SK-N-SH (cell line): ENCODE results near the gene STIM2. TPM values are rescaled to one million over a fixed set of nuclear protein-coding genes. Genes with fewer than 3 reads are reported as not detected.

Experiments used
- CTCF ChIA-PET: fragments of 300-600, 350-600 bp; formaldehyde crosslinking; extraction: SDS; loops from one replicate; lab custom pipeline; 2021; lab: Yijun Ruan, JAX
- POLR2A ChIA-PET: fragments of 350-600 bp; sonication (Branson Sonifier 250); formaldehyde crosslinking; extraction: SDS; loops from one replicate; lab custom pipeline; 2020; ENCODE audit warnings: antibody characterized with exemption, inconsistent platforms; lab: Yijun Ruan, JAX
- DNase-seq: peaks from one replicate; pipeline ENCODE4 v3.0.0; 2012
- H2AFZ ChIP-seq: fragments of 200-600 bp; sonication (generic); 2 replicates; pipeline ENCODE4 v1.8.1; 2016; ENCODE audit warnings: antibody characterized with exemption, mild to moderate bottlenecking, low read depth
- H3F3A ChIP-seq: fragments of 200-600 bp; sonication (generic); replicated peaks from 2 replicates; pipeline ENCODE3; 2016; ENCODE audit warnings: antibody characterized with exemption, mild to moderate bottlenecking; ENCODE audit not compliant: insufficient read depth
- H3K27ac ChIP-seq, 2 experiments: fragments of 200-500 bp in 1 of 2; fragments of 200-600 bp in 1 of 2; sonication (Bioruptor generic) in 1 of 2; sonication (generic), shearing (Covaris generic) in 1 of 2; 2 replicates each; pipeline versions ENCODE4 v1.5.1 to v1.6.1; 2014 to 2016; ENCODE audit warnings: low read depth in 2 of 2, inconsistent platforms in 1 of 2, low read length in 1 of 2, mild to moderate bottlenecking in 1 of 2, mixed read lengths in 1 of 2
- H3K27me3 ChIP-seq: fragments of 200-600 bp; sonication (generic), shearing (Covaris generic); 2 replicates; pipeline ENCODE4 v1.6.1; 2016; ENCODE audit warnings: mixed run types; ENCODE audit not compliant: insufficient read depth
- H3K36me3 ChIP-seq, 2 experiments: fragments of 200-500 bp in 1 of 2; fragments of 200-600 bp in 1 of 2; sonication (Bioruptor generic) in 1 of 2; sonication (generic) in 1 of 2; replicated peaks in 1 of 2; 2 replicates each; pipeline versions ENCODE3 to v1.5.1; 2014 to 2016; ENCODE audit warnings: low read length in 1 of 2, mild to moderate bottlenecking in 1 of 2; ENCODE audit not compliant: insufficient read depth in 2 of 2, control insufficient read depth in 1 of 2
- H3K4me1 ChIP-seq, 2 experiments: fragments of 200-500 bp in 1 of 2; fragments of 200-600 bp in 1 of 2; sonication (Bioruptor generic) in 1 of 2; sonication (generic), shearing (Covaris generic) in 1 of 2; 2 replicates each; pipeline versions ENCODE4 v1.5.1 to v1.6.1; 2014 to 2016; ENCODE audit warnings: low read depth in 1 of 2, low read length in 1 of 2, mixed run types in 1 of 2; ENCODE audit not compliant: insufficient read depth in 2 of 2, control insufficient read depth in 1 of 2
- H3K4me2 ChIP-seq: fragments of 200-600 bp; sonication (generic), shearing (Covaris generic); 2 replicates; pipeline ENCODE4 v1.6.1; 2017; ENCODE audit warnings: mixed run types
- H3K4me3 ChIP-seq, 2 experiments: fragments of 200-500 bp in 1 of 2; fragments of 200-600 bp in 1 of 2; sonication (Bioruptor generic) in 1 of 2; sonication (generic), shearing (Covaris generic) in 1 of 2; 2 replicates each; pipeline versions ENCODE4 v1.5.1 to v1.8.1; 2014 to 2016; ENCODE audit warnings: low read depth in 2 of 2, inconsistent platforms in 1 of 2, low read length in 1 of 2, mild to moderate bottlenecking in 1 of 2, mixed read lengths in 1 of 2, moderate library complexity in 1 of 2
- H3K79me2 ChIP-seq: fragments of 200-600 bp; sonication (generic); 2 replicates; pipeline ENCODE4 v1.8.1; 2017; ENCODE audit warnings: mild to moderate bottlenecking; ENCODE audit not compliant: insufficient read depth
- H3K9ac ChIP-seq: fragments of 200-600 bp; sonication (generic); 2 replicates; pipeline ENCODE4 v1.6.1; 2017; ENCODE audit warnings: mixed run types
- H3K9me2 ChIP-seq: fragments of 200-600 bp; sonication (generic); 2 replicates; pipeline ENCODE4 v1.6.1; 2017; ENCODE audit warnings: mixed run types
- H3K9me3 ChIP-seq: fragments of 200-600 bp; sonication (generic); 2 replicates; pipeline ENCODE4 v1.6.1; 2017; ENCODE audit warnings: mixed run types, mild to moderate bottlenecking, moderate library complexity
- H4K20me1 ChIP-seq: fragments of 200-600 bp; sonication (generic); 2 replicates; pipeline ENCODE4 v1.6.1; 2017; ENCODE audit warnings: mild to moderate bottlenecking, mixed run types; ENCODE audit not compliant: insufficient read depth
- CHD2 ChIP-seq: fragments of 150-350 bp; IDR thresholded peaks from 2 replicates; pipeline ENCODE4 v1.6.1; 2018; ENCODE audit warnings: low read length; ENCODE audit not compliant: partially characterized antibody
- CTCF ChIP-seq: fragments of 200-600 bp; sonication (generic); IDR thresholded peaks from 2 replicates; pipeline ENCODE4 v1.6.1; 2017; ENCODE audit warnings: antibody characterized with exemption, mild to moderate bottlenecking, moderate library complexity
- EP300 ChIP-seq, 2 experiments: IDR thresholded peaks; 2 replicates each; pipeline versions ENCODE4 v1.4.0 to v1.6.1; 2012; ENCODE audit warnings: borderline replicate concordance in 1 of 2, low read depth in 1 of 2, low read length in 1 of 2
- FOXJ3 ChIP-seq: sonication (generic); formaldehyde crosslinking; IDR thresholded peaks from 2 replicates; pipeline ENCODE4 v1.5.1; 2020; ENCODE audit warnings: mild to moderate bottlenecking, missing genetic modification reagents
- GATA2 ChIP-seq: sonication (generic); formaldehyde crosslinking; IDR thresholded peaks from 2 replicates; pipeline ENCODE4 v1.5.0; 2020; ENCODE audit warnings: mild to moderate bottlenecking, missing genetic modification reagents
- MAX ChIP-seq: IDR thresholded peaks from 2 replicates; pipeline ENCODE4 v1.4.0; 2012; ENCODE audit warnings: low read depth
- MEF2A ChIP-seq: IDR thresholded peaks from 2 replicates; pipeline ENCODE4 v1.4.0; 2012; ENCODE audit warnings: low read depth, borderline replicate concordance
- MXI1 ChIP-seq: IDR thresholded peaks from 2 replicates; pipeline ENCODE4 v1.6.1; 2012; ENCODE audit warnings: mild to moderate bottlenecking, low read depth, low read length, improper control_type of control experiment
- NFIC ChIP-seq: IDR thresholded peaks from 2 replicates; pipeline ENCODE4 v1.4.0; 2012; ENCODE audit warnings: borderline replicate concordance
- POLR2AphosphoS5 ChIP-seq: IDR thresholded peaks from 2 replicates; pipeline ENCODE4 v1.6.1; 2012; ENCODE audit warnings: low read depth, low read length
- RCOR1 ChIP-seq: fragments of 150-350 bp; IDR thresholded peaks from 2 replicates; pipeline ENCODE4 v1.6.1; 2017; ENCODE audit warnings: antibody characterized with exemption, low read length
- REST ChIP-seq: IDR thresholded peaks from 2 replicates; pipeline ENCODE4 v1.6.1; 2012; ENCODE audit warnings: mild to moderate bottlenecking, low read depth, low read length, moderate library complexity
- RXRA ChIP-seq: IDR thresholded peaks from 2 replicates; pipeline ENCODE4 v1.4.0; 2012; ENCODE audit warnings: low read depth, mild to moderate bottlenecking, borderline replicate concordance
- SIN3A ChIP-seq: IDR thresholded peaks from 2 replicates; pipeline ENCODE4 v1.6.1; 2012; ENCODE audit warnings: low read depth, mild to moderate bottlenecking, low read length, moderate library complexity, borderline replicate concordance
- TAF1 ChIP-seq: IDR thresholded peaks from 2 replicates; pipeline ENCODE4 v1.6.1; 2012; ENCODE audit warnings: low read depth, mild to moderate bottlenecking, low read length, moderate library complexity, borderline replicate concordance
- TCF12 ChIP-seq: IDR thresholded peaks from 2 replicates; pipeline ENCODE4 v1.4.0; 2012
- TEAD4 ChIP-seq: IDR thresholded peaks from 2 replicates; pipeline ENCODE4 v1.4.0; 2012; ENCODE audit warnings: mild to moderate bottlenecking, borderline replicate concordance; ENCODE audit not compliant: insufficient read depth
- USF1 ChIP-seq: IDR thresholded peaks from 2 replicates; pipeline ENCODE4 v1.4.0; 2012; ENCODE audit warnings: low read depth, borderline replicate concordance
- USF2 ChIP-seq: fragments of 150-350 bp; IDR thresholded peaks from 2 replicates; pipeline ENCODE4 v1.6.1; 2017; ENCODE audit warnings: antibody characterized with exemption, low read length, low read depth, borderline replicate concordance
- ZBTB33 ChIP-seq: IDR thresholded peaks from 2 replicates; pipeline ENCODE4 v1.4.0; 2012; ENCODE audit warnings: low read depth, borderline replicate concordance
- WGBS: methylation state at CpG from one replicate; pipeline ENCODE4 v1.1.6; 2017; ENCODE audit warnings: low lambda C conversion rate; 5-methylcytosine and 5-hydroxymethylcytosine counted together
- polyA plus RNA-seq, 3 experiments: library from polyadenylated mRNA; depleted of rRNA; stranded (reverse); fragments of >200 nt; gene quantifications; 2 replicates each; pipeline ENCODE4 v1.2.3, GENCODE V29; 2012

Gene STIM2
- polyA plus RNA-seq, 1 of the 3 experiments (the other 2 are of a cell fraction) = 14.7 TPM

GRCh38 chr4:26863512-26863911, 2.9 kb downstream of the STIM2 start:
- H3K79me2 ChIP-seq = peaks cover 53% of the 10 kb centered on the region
- H3K27me3 ChIP-seq = no peaks in the 10 kb centered on the region
- H3K4me3 ChIP-seq = no peak overlapping the region
- H3K27ac ChIP-seq = no peak overlapping the region
- peaks cover 7% of the 10 kb centered on the region for H3F3A ChIP-seq
- no peaks in the 10 kb centered on the region for H3K9me2 ChIP-seq
- peaks cover 13 to 19% of the 10 kb centered on the region in 2 experiments; a peak in 3 of 4 replicates for H3K4me1 ChIP-seq
- CTCF ChIA-PET = no interaction called here
- peak overlapping the region; percentile 86; the same call in 1 of the 2 replicates for H3K4me2 ChIP-seq
- H3K9ac ChIP-seq = no peak overlapping the region
- H3K36me3 ChIP-seq = no peaks in the 10 kb centered on the region
- 93% methylated on average over 5 of the region's 5 CpGs for WGBS
- H4K20me1 ChIP-seq = peaks cover 5% of the 10 kb centered on the region; the same call in 1 of the 2 replicates
- POLR2A ChIA-PET = no interaction called here
- no peaks in the 10 kb centered on the region for H3K9me3 ChIP-seq
- no peak for DNase-seq
- TF ChIP-seq POLR2AphosphoS5 (no peak), USF2 (no peak), TAF1 (no peak), CTCF (no peak), MEF2A (no peak), SIN3A (no peak), GATA2 (CRISPR knock-in tag) (no peak), TEAD4 (no peak), EP300 (IDR thresholded peaks at IDR 0.05; ENCODE audit: borderline replicate concordance in 1 of 2, low read depth in 1 of 2, low read length in 1 of 2) (no peak), USF1 (no peak), ZBTB33 (no peak), RXRA (no peak), RCOR1 (no peak), FOXJ3 (no peak), NFIC (no peak), REST (no peak), MAX (no peak), TCF12 (no peak), CHD2 (no peak), MXI1 (no peak)
- no peak overlapping the region for H2AFZ ChIP-seq
